Activated T-helper 1 cell treated with anti-CD3 and anti-CD28 coated beads, Interleukin-2, amount 50 U/mL, for 16 hours (primary cell): ENCODE results near the gene SMIM20.
"Not testable (repeated sequence)": the region's sequence is repeated elsewhere in the genome, so short reads cannot be mapped to it uniquely, and the experiment has no call there.

Experiments
- DNase-seq, 2 donors: peaks; one replicate each; pipeline ENCODE4 v3.0.0-alpha.2; 2020; ENCODE audit warnings: low read depth in 1 of 2, low spot score in 1 of 2

SMIM20 gene

GRCh38 chr4:25913851-25914669, at the start of gene SMIM20:
Gene SMIM20, plus strand, starts transcription at chr4:25914220. Its CDS starts 94 bp downstream, at chr4:25914314.
- peak; percentile 79 to 85 for DNase-seq

DNA sequence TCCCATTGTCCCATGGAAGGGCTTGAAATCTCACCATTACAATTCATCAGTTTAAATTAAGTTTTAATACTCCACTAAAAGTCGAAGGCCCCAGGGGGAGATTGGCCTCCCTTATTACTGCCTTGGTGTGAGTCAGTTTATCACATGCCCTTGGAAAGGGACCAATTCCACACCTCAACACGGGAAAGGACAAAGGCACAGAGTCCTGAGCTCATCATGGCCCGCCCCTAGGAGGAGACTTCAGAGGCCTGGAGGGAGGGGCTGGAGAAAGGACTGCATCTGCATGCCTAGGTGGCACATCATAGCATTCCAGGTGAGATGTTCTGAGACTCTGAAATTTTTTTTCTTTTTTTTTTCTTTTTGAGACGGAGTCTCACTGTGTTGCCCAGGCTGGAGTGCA, 48.4 kb upstream of the SMIM20 start:
- DNase-seq = no peak

GRCh38 chr4:25866401-25866800, 47.6 kb upstream of the SMIM20 start:
- not testable (repeated sequence) for DNase-seq

DNA sequence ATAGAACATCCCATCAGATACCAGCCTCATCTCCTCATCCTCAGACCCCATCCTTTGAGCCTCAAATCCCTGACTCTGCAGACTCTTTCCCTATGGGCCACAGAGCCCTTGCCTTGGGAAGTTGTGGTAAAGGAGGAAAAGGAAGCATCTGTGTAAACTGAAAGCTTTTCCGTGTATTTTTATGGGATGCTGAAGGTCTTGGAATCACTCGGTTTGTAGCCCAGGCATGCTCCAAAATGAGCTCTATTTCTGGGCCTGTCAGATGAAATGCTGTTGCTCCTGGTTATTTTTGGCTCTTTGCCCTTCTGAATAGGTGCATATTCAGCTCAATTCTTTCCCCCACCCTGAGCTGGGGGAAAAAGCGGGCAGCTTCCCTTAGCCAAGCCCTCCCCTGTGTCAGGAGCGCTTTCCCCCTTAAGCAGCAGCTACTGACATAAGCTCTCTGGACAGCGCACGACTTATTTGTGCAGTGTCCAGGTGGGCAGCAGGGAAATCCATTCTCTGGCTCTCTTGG, 46.2 kb upstream of the SMIM20 start:
- DNase-seq = no peak

GRCh38 chr4:25870081-25870480, 43.9 kb upstream of the SMIM20 start:
- DNase-seq = no peak

DNA sequence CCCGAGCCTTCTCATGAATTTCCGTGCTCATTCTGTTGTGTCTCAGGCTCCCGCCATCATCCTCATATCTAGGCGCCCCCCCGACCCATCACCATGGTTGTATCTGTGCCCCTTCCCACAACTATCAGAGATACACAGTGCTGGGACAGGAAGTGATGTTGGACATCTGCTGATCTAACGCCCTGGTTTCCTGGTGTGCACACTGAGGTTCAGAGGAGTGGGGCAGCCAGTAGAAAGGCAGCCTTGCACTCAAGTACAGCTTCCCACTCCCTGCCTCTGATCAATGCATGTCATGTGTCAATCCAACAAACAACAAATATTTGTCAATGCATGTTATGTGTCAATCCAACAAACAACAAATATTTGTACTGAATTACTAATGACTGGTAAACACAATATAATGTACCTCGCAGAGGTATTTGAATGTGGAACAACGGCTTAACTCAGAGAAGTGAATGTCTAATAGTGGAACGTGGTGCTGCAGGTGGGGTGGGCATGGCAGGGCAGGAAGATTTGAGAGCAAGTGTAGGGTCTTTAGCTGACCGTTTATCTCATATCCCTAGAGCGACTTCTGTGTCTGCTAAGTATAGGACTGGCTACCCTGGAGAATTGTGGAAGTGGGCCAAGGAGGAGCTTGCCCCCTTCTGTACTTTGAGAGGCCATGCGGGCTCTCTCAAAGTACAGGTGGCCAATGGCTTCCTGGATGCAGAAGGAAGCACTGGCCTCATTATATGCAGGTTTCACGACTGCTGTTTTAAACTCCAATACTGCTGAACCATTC, 41.0 kb upstream of the SMIM20 start:
- DNase-seq = no peak

- DNase-seq = no peak
Observed at GRCh38 chr4:25873632-25874129, 40.3 kb upstream of the SMIM20 start.

- no peak for DNase-seq
Observed at GRCh38 chr4:25874655-25875054, 39.4 kb upstream of the SMIM20 start.

DNA sequence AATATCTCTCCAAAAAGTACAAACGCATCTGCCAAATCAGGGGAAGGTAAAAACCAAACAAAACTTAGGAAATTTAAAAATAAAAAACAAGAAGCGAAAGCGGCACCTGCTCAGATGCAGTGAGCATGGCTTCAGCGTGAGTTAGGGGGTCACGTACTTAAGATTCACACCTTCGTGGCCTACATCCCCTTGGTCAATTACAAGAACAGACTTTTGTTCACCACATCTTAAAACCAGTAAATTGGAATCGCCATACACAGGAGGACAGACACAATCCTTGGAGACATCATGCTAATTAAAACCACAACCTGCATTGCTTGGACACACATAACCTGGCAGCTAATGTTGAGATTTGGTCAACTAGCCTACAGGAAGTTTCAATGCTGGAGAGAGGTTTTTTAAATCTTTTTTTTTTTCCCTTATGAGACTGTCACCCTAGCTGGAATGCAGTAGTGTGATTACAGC, 38.7 kb upstream of the SMIM20 start:
- DNase-seq = no peak

DNA sequence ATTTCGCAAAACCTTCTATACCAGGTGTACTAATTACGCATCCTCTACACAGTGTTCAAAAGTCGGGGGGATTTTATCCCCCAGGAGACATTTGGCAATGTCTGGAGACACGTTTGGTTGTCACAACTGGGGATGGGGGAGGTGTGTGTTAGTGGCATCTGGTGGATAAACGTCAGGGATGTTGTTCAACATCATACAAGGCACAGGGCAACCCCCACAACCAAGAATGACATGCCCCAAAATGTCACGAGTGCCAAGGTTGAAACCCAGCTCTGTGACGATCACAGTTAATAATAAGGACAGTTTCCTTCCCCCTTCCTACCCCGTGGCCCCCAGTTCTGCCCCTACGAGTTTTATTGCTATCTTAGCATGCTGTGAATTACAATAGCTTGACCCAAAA, 35.3 kb upstream of the SMIM20 start:
- DNase-seq = no peak

DNA sequence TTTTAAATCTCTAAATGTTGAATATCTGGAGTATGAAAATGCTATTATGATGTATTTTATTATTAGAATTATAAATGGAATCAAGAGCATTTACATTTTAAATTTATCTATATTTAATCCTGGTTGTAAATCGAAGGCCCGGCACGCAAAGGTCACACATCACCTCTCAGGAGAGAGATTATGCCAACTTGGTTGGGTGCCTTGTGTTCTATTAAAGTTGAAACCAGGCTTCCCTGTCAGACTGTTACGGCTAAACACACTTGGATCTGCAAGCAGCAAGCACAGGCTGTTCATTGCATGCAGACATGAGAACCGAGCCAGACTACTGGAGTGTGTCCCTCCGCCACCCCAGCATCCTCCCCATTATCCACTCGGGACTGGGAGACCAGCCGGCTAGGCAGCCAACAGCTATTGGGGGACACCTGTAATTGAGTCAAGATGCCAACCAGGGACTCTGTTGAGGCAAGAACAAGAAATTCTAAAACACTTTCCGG, 34.9 kb upstream of the SMIM20 start:
- DNase-seq = no peak

- no peak for DNase-seq
Observed at GRCh38 chr4:25879587-25879986, 34.4 kb upstream of the SMIM20 start.

DNA sequence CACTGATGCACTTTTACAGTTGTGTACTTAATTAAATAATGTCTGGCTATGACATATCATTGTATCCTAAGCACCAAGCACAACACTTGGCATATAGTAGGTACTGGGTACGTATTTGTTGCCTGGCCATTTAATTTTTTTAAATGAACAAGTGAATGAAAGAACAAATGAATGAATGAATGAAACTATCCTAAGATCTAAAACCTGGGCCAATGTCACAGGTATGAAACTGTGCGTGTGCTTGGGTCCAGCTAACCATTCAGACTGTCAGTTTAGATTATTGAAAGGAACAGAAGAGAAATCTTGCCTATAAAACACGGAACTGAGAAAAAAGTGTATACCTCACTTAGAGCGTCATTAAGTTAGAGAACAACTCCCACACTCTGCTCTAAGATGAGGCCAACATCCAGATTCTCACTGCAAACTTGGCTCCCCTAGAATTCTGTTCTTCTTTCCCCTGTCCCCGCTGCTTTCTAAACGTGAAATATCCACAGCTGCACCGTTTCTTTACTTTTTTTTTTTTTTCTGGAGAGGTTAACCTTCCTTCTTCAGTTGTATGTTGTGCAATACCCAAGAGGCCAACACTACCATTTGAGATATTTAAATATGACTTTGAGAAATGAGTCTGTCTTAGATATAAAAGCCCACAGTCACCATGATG, 33.9 kb upstream of the SMIM20 start:
- DNase-seq = no peak

DNA sequence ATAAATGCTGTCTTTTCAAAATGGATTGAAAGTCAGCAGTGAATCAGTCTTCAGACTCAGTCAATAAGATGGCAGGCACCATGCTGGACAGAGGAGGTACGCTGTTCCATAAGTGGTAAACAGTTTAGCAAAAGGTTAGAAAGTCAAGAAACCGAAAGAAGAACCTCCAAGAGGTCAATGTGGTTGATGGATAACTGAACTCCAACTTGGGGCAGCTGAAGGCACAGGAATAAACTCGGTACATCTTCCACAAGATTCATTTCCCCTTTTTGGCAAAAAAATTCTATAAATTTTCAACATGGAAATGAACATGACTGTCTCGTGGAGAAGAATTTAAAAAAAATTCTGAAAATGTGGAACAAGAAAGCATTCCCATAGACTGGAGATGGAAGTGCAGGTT, 32.8 kb upstream of the SMIM20 start:
- no peak for DNase-seq

DNA sequence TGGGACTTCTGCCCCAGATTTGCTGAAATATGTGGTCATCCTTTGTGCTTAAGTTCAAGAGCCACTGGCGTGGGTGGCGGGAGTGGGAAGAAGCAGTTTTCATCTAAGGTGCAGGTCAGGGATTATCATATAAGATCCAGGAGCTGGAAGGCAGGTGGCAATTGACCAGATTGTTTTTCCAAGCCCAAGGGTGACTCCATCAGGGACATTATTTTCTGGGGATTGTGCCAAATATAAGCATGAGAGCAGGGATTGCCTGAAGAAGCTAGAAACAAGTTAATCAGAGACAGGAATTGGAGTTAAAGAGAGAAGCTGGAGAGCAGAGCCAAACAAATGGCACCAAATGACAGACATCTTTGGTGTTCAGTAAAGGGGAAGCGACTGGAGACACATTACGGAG, 31.8 kb upstream of the SMIM20 start:
- DNase-seq = no peak

DNA sequence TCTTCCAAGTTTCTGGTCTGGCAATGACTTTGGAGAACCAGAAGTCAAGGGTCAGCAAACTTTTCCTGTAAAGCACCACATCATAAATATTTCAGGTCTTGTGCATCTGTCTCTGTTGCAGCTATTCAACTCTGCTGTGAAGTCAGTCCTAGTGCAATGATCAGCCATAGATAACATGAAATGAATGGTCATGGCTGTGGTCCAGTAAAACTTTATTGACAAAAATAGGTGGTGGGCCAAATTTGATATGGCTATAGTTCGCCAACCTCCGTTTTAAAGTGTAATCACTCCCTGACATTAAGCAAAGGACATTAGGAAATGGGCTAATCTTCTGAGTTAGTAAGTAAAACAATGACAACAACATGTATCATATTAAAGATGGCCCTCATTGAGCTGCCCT, 30.5 kb upstream of the SMIM20 start:
- DNase-seq = no peak

DNA sequence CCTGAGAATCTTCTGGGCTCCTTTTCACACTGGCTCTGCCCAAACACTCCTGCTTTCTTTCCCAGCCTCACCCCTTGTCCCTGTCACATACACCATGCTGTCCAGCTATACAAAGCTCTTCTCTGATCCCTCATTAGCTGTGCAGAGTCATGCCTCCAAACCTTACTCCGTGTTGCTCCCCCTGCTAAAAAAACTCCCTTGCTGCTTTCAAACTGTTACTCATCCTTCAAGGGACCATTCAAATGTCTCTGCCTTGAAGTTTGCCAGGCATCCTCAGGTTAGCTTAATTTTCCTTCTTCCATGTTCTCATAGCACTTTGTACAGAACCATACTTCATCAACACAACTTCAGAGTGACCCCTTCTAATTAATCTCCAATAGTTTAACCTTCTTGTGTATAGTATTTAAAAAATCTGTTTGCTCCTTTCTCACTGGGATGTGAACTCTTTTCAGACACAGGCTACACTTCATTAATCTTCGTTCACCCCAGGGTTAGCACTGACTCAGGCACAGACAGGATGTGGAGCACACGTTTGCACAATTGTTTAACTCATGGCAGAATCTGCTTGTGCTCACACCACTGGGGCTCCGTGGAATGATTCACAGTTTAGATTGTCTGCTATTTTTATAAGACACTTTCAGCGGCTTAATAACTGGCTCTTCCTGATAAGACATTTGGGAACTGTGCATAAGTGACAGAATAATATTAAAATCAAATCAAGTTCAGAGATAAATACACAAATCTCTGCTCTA, 29.8 kb upstream of the SMIM20 start:
- DNase-seq = no peak

DNA sequence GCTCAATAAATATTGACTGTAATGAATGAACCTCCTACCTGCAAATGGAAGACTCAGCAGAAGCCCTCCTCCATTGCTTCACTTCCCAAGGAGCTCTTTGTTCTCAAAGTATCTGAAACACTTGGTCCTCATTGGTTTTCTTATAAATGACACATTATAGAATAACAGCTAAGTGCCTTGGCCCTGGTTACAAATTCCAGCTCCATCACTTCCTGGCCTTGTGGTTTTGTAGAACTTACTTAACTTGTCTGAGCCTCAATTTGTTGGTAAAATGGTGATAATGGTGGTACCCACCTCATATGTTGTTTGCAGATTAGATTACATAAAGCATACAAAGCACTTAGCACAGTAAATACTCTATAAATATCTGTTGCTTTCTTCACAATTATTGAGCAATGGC, 25.2 kb upstream of the SMIM20 start:
- DNase-seq = no peak

DNA sequence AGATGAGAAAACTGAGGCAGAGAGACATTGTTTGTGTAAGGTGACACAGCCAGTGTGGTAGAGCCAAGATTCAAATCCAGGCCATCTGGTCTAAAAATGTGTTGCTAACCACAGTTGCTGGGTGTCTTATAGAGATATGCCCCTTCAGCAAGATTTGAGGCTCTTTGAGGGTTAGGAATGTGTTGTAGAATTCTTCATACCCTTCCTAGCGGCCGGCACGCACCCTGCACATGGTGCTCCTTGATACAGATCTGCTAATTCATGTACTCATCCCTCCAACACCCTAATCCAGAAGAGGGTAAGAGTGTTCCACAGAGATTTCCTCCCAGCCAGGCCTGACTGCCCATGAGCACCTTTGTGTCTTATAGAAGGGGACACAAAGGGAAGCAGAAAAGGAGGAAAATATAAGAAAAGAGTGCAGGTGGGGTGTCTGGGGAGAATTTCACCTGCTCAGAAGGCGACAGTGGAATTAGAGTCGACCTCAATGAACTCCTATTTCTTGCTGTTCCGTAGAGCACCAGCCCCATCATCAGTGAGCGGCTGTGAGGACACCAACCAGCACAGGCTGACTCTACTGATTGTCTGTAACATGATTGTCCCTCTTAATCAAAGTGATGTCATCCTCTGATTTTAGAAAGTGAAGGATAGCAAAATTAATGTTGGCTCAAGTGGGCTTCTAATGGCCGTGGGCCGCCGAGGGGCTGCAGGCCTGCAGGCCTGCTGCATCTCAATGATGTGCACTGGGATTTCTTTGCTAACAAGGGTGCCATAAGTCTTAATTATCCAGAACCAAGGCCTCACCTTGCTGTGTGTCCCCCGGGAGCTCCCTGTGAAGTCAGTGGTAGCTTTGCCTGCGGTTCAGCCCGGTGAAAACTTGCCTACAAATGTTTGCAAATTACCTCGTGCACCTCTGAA, 24.2 kb upstream of the SMIM20 start:
- no peak for DNase-seq
